ENCODE measurements around the gene OR6C76.

DNA sequence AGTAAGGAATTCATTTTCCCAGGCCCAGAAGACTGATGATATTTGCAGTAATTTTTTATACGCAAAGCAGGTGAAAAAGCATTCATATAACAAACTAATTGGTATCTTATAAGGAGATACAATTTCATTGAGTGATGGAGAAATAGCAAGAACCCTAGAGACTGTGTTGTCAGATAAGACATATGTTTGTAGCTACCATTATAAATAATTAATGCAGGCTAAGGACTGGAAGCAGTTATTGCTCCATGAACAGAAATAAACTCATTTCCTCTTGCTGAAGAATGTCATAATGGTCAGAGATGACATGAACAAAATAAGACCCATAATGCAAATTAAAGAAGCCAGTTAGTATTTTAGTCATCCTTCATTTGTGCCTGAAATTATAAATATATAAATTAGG is 19.3 kb downstream of the OR6C76 start:
- TF ChIP-seq, protein P1, sequence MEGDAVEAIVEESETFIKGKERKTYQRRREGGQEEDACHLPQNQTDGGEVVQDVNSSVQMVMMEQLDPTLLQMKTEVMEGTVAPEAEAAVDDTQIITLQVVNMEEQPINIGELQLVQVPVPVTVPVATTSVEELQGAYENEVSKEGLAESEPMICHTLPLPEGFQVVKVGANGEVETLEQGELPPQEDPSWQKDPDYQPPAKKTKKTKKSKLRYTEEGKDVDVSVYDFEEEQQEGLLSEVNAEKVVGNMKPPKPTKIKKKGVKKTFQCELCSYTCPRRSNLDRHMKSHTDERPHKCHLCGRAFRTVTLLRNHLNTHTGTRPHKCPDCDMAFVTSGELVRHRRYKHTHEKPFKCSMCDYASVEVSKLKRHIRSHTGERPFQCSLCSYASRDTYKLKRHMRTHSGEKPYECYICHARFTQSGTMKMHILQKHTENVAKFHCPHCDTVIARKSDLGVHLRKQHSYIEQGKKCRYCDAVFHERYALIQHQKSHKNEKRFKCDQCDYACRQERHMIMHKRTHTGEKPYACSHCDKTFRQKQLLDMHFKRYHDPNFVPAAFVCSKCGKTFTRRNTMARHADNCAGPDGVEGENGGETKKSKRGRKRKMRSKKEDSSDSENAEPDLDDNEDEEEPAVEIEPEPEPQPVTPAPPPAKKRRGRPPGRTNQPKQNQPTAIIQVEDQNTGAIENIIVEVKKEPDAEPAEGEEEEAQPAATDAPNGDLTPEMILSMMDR (IDR thresholded peaks at IDR 0.05) = no peak
- TF ChIP-seq EP300 (IDR thresholded peaks at IDR 0.05) (no peak), POLR2AphosphoS5 (IDR thresholded peaks at IDR 0.05) (no peak), POLR2A (IDR thresholded peaks at IDR 0.05; ENCODE audit: low read depth) (no peak)

Data from esophagus muscularis mucosa (tissue), 4 donors.